Central memory CD8-positive, alpha-beta T cell (primary cell): ENCODE results near the gene ZC2HC1C.

ENCODE experiments used
- ATAC-seq: fragments of 150-1000 bp; cut with Tn5 transposase; replicated peaks from 2 replicates; pipeline ENCODE4 v1.10.0; 2022; ENCODE audit warnings: mild to moderate bottlenecking, moderate FRiP score, moderate number of reproducible peaks; ENCODE audit not compliant: poor library complexity, severe bottlenecking; ENCODE audit errors: extremely low read depth
- DNase-seq, 2 donors: peaks; one replicate each; pipeline ENCODE4 v3.0.0; 2021; ENCODE audit warnings: low spot score in 2 of 2
- H3K27ac Mint-ChIP-seq: one replicate; pipeline ENCODE4 v1.8.0; 2022; ENCODE audit warnings: low read depth, mild to moderate bottlenecking, moderate library complexity, mixed read lengths
- H3K27me3 Mint-ChIP-seq: one replicate; pipeline ENCODE4 v1.8.0; 2022; ENCODE audit warnings: mixed read lengths
- H3K36me3 Mint-ChIP-seq: one replicate; pipeline ENCODE4 v1.8.0; 2022; ENCODE audit warnings: mild to moderate bottlenecking, moderate library complexity, mixed read lengths; ENCODE audit not compliant: insufficient read depth
- H3K4me1 Mint-ChIP-seq: one replicate; pipeline ENCODE4 v1.8.0; 2022; ENCODE audit warnings: mixed read lengths
- H3K4me3 Mint-ChIP-seq: one replicate; pipeline ENCODE4 v1.8.0; 2022; ENCODE audit warnings: mild to moderate bottlenecking, moderate library complexity, mixed read lengths
- H3K9me3 Mint-ChIP-seq: one replicate; pipeline ENCODE4 v1.8.0; 2022; ENCODE audit warnings: mixed read lengths

The ZC2HC1C gene, protein sequence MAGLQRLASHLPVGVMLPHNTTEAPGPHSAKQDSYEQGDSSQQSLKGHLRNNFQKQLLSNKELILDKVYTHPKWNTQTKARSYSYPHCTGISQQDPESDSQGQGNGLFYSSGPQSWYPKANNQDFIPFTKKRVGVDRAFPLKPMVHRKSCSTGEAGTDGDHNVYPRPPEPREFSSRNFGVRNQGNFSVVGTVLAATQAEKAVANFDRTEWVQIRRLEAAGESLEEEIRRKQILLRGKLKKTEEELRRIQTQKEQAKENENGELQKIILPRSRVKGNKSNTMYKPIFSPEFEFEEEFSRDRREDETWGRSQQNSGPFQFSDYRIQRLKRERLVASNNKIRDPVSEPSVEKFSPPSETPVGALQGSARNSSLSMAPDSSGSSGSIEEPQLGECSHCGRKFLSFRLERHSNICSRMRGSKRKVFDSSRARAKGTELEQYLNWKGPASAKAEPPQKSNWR

DNA sequence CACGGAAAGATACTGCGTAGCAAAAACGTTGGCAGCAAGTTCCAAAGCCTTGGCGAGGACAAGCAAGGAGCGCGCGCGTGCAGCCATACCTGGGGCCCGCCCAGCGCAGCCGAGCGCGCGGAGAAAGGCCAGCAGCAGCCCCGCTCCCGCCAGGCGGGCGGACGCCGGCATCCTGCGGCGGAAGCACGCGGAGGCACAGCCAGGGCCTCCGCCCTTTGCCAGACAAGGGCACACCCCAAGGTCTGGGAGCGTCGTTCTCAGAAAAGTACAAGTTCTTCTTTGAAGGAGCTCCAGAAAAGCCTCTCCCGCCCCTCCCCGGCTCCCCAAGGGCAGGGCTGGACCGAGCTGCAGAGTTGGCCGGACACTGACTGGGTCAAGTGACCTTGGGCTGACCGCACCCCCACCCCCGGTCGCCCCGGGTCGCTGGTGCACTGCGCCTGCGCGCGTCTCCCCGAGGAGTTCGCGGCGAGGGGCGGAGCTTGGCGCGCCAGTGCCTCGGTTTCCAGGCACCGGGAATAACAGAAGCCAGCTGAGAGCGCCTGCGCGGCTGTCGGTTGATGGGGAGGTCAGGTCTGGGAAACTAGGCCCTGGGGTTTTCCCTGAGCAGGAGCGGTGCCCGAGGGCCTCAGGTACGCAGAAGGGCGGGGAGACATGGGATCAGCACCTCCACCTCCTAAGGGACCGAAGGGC is at the start of gene ZC2HC1C:
ZC2HC1C (plus strand) TSS at position 521 of the 690 bp plus-strand sequence. CDS start 933 bp downstream, outside the sequence.
- no peaks in the 10 kb centered on the region for H3K27me3 Mint-ChIP-seq
- ATAC-seq, result peak; percentile 61
- no peak within 1 kb of the TSS for H3K4me3 Mint-ChIP-seq
- peaks cover 1% of the 10 kb centered on the region for H3K36me3 Mint-ChIP-seq
- no peak for DNase-seq
- peaks cover 1% of the 10 kb centered on the region for H3K4me1 Mint-ChIP-seq
- no peak within 1 kb of the TSS for H3K27ac Mint-ChIP-seq
- no peaks in the 10 kb centered on the region for H3K9me3 Mint-ChIP-seq

GRCh38 chr14:75022655-75023054 is 46.8 kb upstream of the ZC2HC1C start:
- Mint-ChIP-seq H3K4me1 (no peaks in the 10 kb centered on the region), H3K36me3 (peaks cover 26% of the 10 kb centered on the region)

GRCh38 chr14:75023108-75023507 is 46.3 kb upstream of the ZC2HC1C start:
- Mint-ChIP-seq H3K4me3 (no peak overlapping the region), H3K9me3 (no peaks in the 10 kb centered on the region), H3K4me1 (no peaks in the 10 kb centered on the region), H3K27ac (no peak overlapping the region), H3K27me3 (no peaks in the 10 kb centered on the region), H3K36me3 (peaks cover 23% of the 10 kb centered on the region)
- no peak for DNase-seq
- ATAC-seq, result no peak

More at GRCh38 chr14:75022655-75023054, 46.8 kb upstream of the ZC2HC1C start:
- Mint-ChIP-seq H3K9me3 (no peaks in the 10 kb centered on the region), H3K27me3 (no peaks in the 10 kb centered on the region), H3K4me3 (no peak overlapping the region), H3K27ac (no peak overlapping the region)
- no peak for ATAC-seq
- DNase-seq, result no peak

DNA sequence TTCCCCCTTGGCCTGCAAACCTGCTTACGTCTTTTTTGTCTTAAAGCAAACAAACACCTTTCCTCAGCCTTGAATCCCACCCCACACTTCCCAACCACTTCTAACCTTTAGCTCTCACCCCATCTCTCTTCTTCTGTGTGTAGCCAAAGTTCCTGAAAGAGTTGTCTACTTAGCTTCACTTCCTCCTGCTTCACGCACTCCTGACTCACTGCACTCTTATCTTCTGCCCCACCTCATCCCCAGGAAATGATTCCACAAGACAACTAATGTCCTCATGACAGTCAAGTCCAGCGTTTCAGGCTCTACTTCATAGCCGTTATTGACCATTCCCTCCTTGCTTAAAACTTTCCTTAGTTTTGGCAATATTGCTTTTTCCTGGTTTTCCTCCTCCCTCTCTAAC is 44.4 kb upstream of the ZC2HC1C start:
- Mint-ChIP-seq H3K4me3 (no peak overlapping the region), H3K27ac (no peak overlapping the region), H3K9me3 (no peaks in the 10 kb centered on the region), H3K4me1 (no peaks in the 10 kb centered on the region), H3K27me3 (no peaks in the 10 kb centered on the region), H3K36me3 (peaks cover 18% of the 10 kb centered on the region)
- ATAC-seq, result no peak
- DNase-seq, result no peak

GRCh38 chr14:75025876-75026275 is 43.6 kb upstream of the ZC2HC1C start:
- Mint-ChIP-seq H3K4me3 (no peak overlapping the region), H3K9me3 (no peaks in the 10 kb centered on the region), H3K4me1 (no peaks in the 10 kb centered on the region), H3K27ac (no peak overlapping the region), H3K27me3 (no peaks in the 10 kb centered on the region), H3K36me3 (peaks cover 19% of the 10 kb centered on the region)
- DNase-seq (no peak), ATAC-seq (no peak)

DNA sequence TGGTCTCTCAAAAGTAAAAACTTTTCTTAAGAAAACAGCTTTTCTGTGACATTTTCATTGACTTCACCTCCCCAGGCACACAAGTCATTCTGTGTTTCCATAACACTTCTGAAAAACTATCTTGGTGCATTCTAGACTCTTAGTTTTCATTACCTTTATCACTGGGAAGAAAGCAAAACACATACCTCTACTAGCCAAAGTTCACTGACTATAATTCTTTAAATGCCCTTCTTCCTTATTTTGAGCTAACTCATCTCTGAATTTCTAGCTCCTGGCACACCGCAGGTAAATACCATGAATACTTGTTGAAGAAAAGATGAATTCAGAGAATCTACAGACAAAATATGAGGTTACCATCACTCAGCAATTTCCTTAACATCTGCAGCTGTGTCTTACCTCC is 39.3 kb upstream of the ZC2HC1C start:
- Mint-ChIP-seq H3K9me3 (no peaks in the 10 kb centered on the region), H3K27ac (no peak overlapping the region), H3K4me3 (no peak overlapping the region), H3K36me3 (peaks cover 16% of the 10 kb centered on the region), H3K4me1 (no peaks in the 10 kb centered on the region), H3K27me3 (no peaks in the 10 kb centered on the region)
- ATAC-seq (no peak), DNase-seq (no peak)

DNA sequence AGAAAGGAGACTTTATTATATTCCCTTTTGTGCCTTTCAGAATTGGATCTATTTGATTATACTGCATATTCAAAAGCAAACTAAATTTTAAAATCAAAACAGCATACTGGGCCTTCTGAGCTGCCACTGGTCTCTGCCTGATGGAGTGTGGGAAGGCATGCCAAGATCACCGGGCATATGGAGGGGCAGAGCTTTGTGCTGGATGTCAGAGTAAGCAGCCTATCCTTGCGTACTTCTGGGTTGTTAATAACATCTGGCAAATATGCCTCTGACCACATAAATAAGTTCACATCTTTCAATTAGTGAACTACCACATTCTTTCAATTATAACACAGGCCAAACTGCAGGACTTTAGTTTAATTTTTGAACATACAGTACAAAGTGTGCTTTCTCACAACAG is 36.5 kb upstream of the ZC2HC1C start:
- no peak for ATAC-seq
- no peaks in the 10 kb centered on the region for H3K27me3 Mint-ChIP-seq

DNA sequence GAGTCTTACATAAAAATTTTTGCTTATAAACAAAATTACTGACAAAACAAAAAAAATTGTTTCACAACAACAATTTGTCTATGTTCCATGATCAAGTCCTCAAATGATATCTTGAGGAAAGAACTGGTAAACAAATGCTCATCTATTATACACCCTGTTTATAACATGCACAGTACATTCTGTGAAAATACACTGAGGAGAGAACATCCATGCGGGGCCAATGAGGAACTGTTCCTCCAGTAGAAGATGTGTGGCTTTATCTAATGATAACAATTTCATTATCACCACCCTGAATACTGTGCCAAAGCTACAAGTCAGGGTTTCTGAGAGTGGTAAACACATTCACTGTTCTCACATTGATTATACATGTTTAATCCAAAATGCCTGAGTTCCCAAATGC is 28.9 kb upstream of the ZC2HC1C start:
- DNase-seq, result no peak
- Mint-ChIP-seq H3K36me3 (peaks cover 15% of the 10 kb centered on the region), H3K27me3 (no peaks in the 10 kb centered on the region), H3K27ac (no peak overlapping the region), H3K9me3 (no peaks in the 10 kb centered on the region), H3K4me3 (no peak overlapping the region), H3K4me1 (peaks cover 15% of the 10 kb centered on the region)
- ATAC-seq, result no peak

More for the DNA sequence above, 36.5 kb upstream of the ZC2HC1C start:
- no peak overlapping the region for H3K4me3 Mint-ChIP-seq
- no peak for DNase-seq
- peaks cover 20% of the 10 kb centered on the region for H3K36me3 Mint-ChIP-seq
- no peaks in the 10 kb centered on the region for H3K4me1 Mint-ChIP-seq
- no peaks in the 10 kb centered on the region for H3K9me3 Mint-ChIP-seq
- H3K27ac Mint-ChIP-seq, result no peak overlapping the region

- Mint-ChIP-seq H3K4me1 (peaks cover 20% of the 10 kb centered on the region), H3K4me3 (no peak overlapping the region), H3K9me3 (no peaks in the 10 kb centered on the region), H3K27ac (no peak overlapping the region), H3K36me3 (peaks cover 15% of the 10 kb centered on the region), H3K27me3 (no peaks in the 10 kb centered on the region)
- ATAC-seq, result no peak
- DNase-seq, result no peak
Observed at GRCh38 chr14:75040959-75041358, 28.5 kb upstream of the ZC2HC1C start.

GRCh38 chr14:75041613-75042012 is 27.8 kb upstream of the ZC2HC1C start:
- Mint-ChIP-seq H3K36me3 (peaks cover 11% of the 10 kb centered on the region), H3K4me3 (no peak overlapping the region), H3K27me3 (no peaks in the 10 kb centered on the region), H3K4me1 (peaks cover 25% of the 10 kb centered on the region), H3K9me3 (no peaks in the 10 kb centered on the region), H3K27ac (no peak overlapping the region)
- DNase-seq, result no peak
- ATAC-seq, result no peak

DNA sequence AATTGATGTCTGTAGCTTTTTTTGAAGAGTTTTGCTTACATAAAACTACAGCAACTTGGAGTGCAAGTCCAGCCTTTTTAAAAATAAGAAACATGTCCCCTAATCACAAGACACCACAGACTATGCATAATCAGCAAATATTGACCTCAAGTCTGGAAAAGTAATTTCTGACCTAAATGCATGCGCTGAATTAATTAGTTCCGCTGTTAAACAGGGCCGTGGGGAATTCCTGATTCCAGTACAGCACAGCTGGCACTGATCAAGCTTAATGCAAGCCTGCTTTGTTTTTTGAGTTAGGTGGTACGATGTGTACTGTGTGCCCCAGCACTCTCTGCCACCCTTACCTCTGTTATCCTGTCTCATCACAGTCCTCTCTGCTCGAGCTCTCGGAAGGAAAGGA is 27.4 kb upstream of the ZC2HC1C start:
- Mint-ChIP-seq H3K4me3 (no peak overlapping the region), H3K4me1 (peaks cover 29% of the 10 kb centered on the region), H3K9me3 (no peaks in the 10 kb centered on the region), H3K36me3 (peaks cover 11% of the 10 kb centered on the region), H3K27me3 (no peaks in the 10 kb centered on the region), H3K27ac (no peak overlapping the region)
- no peak for ATAC-seq
- DNase-seq, result no peak

- DNase-seq, result no peak
Observed at GRCh38 chr14:75044322-75044721, 25.1 kb upstream of the ZC2HC1C start.

DNA sequence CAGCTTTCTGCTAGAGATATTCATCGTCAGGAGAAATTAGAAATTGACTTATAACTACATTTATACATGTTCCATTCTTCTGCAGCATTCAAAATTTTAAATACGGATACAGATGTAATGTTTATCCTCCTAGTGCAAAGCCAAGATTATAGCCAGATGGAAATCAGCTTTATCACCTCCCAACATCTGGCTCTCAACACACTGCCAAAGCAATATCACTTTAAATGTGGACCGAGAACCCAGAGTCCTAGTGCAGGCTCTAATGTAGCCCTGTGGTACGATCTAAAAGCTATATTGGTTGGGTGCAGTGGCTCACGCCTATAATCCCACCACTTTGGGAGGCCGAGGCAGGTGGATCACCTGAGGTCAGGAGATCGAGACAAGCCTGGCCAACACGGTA is 24.7 kb upstream of the ZC2HC1C start:
- Mint-ChIP-seq H3K27me3 (no peaks in the 10 kb centered on the region), H3K4me1 (peaks cover 41% of the 10 kb centered on the region), H3K27ac (no peak overlapping the region), H3K36me3 (peaks cover 11% of the 10 kb centered on the region), H3K9me3 (no peaks in the 10 kb centered on the region), H3K4me3 (no peak overlapping the region)
- no peak for DNase-seq
- no peak for ATAC-seq

More at GRCh38 chr14:75044322-75044721, 25.1 kb upstream of the ZC2HC1C start:
- Mint-ChIP-seq H3K27me3 (no peaks in the 10 kb centered on the region), H3K4me3 (no peak overlapping the region), H3K4me1 (peaks cover 40% of the 10 kb centered on the region), H3K36me3 (peaks cover 9% of the 10 kb centered on the region), H3K9me3 (no peaks in the 10 kb centered on the region), H3K27ac (no peak overlapping the region)
- no peak for ATAC-seq
